OCI-LY7 (cell line): ENCODE measurements around the gene KCNQ1.

ENCODE experiments used
- CTCF ChIP-seq: fragments of 200-600 bp; sonication (generic); conservative IDR thresholded peaks from 2 replicates; pipeline ENCODE4 v1.5.1; 2014; ENCODE audit warnings: mild to moderate bottlenecking, antibody characterized with exemption, low read length, moderate library complexity, mixed read lengths
- EZH2phosphoT487 ChIP-seq: fragments of 200-600 bp; sonication (generic); IDR thresholded peaks from 2 replicates; pipeline ENCODE4 v1.6.1; 2018; ENCODE audit warnings: low read depth, borderline replicate concordance, mild to moderate bottlenecking, mixed run types, antibody characterized with exemption, low read length, moderate library complexity, mixed read lengths

DNA sequence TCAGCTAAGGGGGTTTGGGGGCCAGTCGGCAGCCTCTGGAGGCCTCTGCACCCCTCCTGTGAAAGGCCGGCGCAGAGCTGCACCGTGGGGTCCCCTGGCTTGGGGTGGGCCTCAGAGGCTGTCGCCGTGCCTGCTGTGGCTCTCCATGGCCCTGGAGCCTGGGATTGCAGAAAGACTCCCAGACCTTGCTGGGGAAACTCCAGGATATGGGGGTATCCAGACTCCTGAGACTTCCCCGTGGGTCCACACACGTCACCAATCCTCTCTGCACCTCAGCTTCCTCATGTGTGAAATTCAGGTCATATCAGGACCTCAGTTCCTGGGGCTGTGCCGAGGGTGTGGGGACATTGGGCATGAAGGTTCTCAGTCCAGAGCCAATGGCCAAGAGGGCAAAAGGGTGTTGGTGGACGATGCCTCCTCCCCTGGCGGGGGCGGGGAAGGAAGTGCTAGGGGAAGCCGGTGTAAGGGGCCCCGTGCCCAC, 97.1 kb downstream of the KCNQ1 start:
- no peak for TF ChIP-seq CTCF
- TF ChIP-seq EZH2phosphoT487 = no peak
